Measurements from ENCODE around the gene LRIG2. TPM values are rescaled to one million over a fixed set of nuclear protein-coding genes. Genes with fewer than 3 reads are reported as not detected.

The LRIG2 gene
- total RNA-seq, 2 experiments from 2014 or later: 7.1 to 8.3 TPM

- intact Hi-C loops (cut with micrococcal nuclease): no loop called here
- H3K4me1 Mint-ChIP-seq (ENCODE audit: low read depth): no peaks in the 10 kb centered on the region
- DNase-seq: no peak
- no peak overlapping the region for H3K4me3 Mint-ChIP-seq
- H3K27me3 Mint-ChIP-seq: no peaks in the 10 kb centered on the region
- POLR2A ChIA-PET: no interaction called here
- H3K9me3 Mint-ChIP-seq: no peaks in the 10 kb centered on the region
- H3K36me3 Mint-ChIP-seq: peaks cover 27% of the 10 kb centered on the region
- H3K27ac Mint-ChIP-seq: no peak overlapping the region
- CTCF ChIA-PET: no interaction called here
Measured at GRCh38 chr1:113101588-113101987, 28.6 kb downstream of the LRIG2 start.

GRCh38 chr1:113103048-113103447 lies 30.1 kb downstream of the LRIG2 start:
- H3K4me3 Mint-ChIP-seq: no peak overlapping the region
- no peak for DNase-seq
- intact Hi-C loops (cut with micrococcal nuclease): no loop called here
- ChIA-PET CTCF (interaction anchor here (0.6 kb wide), 1 partner anchor 29 kb away, joined by 3 read pairs; the partner anchor contains the start of gene LRIG2), POLR2A (no interaction called here)
- H3K9me3 Mint-ChIP-seq: no peaks in the 10 kb centered on the region
- H3K27me3 Mint-ChIP-seq: no peaks in the 10 kb centered on the region
- H3K27ac Mint-ChIP-seq: no peak overlapping the region
- H3K4me1 Mint-ChIP-seq (ENCODE audit: low read depth): no peaks in the 10 kb centered on the region
- peaks cover 36% of the 10 kb centered on the region for H3K36me3 Mint-ChIP-seq

- H3K36me3 Mint-ChIP-seq: peaks cover 34% of the 10 kb centered on the region
- no peak overlapping the region for H3K27ac Mint-ChIP-seq
- ChIA-PET CTCF (no interaction called here), POLR2A (no interaction called here)
- no peaks in the 10 kb centered on the region for H3K4me1 Mint-ChIP-seq (ENCODE audit: low read depth)
- H3K9me3 Mint-ChIP-seq: no peaks in the 10 kb centered on the region
- intact Hi-C loops (cut with micrococcal nuclease): no loop called here
- no peak for DNase-seq
- H3K4me3 Mint-ChIP-seq: no peak overlapping the region
- H3K27me3 Mint-ChIP-seq: no peaks in the 10 kb centered on the region
Measured at GRCh38 chr1:113103977-113104376, 31.0 kb downstream of the LRIG2 start.

- CTCF ChIA-PET: no interaction called here
Measured at GRCh38 chr1:113106910-113107309, 33.9 kb downstream of the LRIG2 start.

DNA sequence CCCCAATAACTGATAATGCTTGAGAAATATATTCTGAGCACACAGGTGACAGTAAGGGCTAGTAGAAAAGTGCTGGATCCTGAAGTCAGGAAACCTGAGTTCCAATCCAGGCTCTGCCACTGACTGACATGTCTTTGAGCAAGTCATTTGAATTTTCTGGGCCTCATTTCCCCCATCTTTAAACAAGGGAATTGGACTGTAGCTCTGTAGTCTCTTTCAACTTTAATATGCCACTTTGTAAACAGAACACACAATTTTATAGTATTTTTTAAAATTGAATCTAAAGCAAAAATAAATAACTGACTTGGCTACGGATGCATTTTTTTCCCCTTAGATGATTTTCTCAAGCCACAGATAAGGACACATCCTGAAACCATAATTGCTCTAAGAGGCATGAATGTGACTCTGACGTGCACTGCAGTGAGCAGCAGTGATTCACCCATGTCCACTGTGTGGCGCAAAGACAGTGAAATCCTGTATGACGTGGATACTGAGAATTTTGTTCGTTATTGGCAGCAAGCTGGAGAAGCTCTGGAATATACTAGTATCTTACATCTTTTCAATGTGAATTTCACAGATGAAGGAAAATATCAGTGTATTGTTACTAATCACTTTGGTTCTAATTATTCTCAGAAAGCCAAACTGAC lies 37.0 kb downstream of the LRIG2 start:
- H3K27ac Mint-ChIP-seq: no peak overlapping the region
- intact Hi-C loops (cut with micrococcal nuclease): no loop called here
- no peak for DNase-seq
- H3K4me3 Mint-ChIP-seq: no peak overlapping the region
- H3K4me1 Mint-ChIP-seq (ENCODE audit: low read depth): no peaks in the 10 kb centered on the region
- ChIA-PET CTCF (no interaction called here), POLR2A (no interaction called here)
- no peaks in the 10 kb centered on the region for H3K27me3 Mint-ChIP-seq
- no peaks in the 10 kb centered on the region for H3K9me3 Mint-ChIP-seq
- H3K36me3 Mint-ChIP-seq: peaks cover 47% of the 10 kb centered on the region

More at GRCh38 chr1:113106910-113107309, 33.9 kb downstream of the LRIG2 start:
- intact Hi-C loops (cut with micrococcal nuclease): no loop called here
- no peak overlapping the region for H3K4me3 Mint-ChIP-seq
- no peaks in the 10 kb centered on the region for H3K27me3 Mint-ChIP-seq
- H3K9me3 Mint-ChIP-seq: no peaks in the 10 kb centered on the region
- no peak for DNase-seq
- H3K4me1 Mint-ChIP-seq (ENCODE audit: low read depth): no peaks in the 10 kb centered on the region
- POLR2A ChIA-PET: no interaction called here
- no peak overlapping the region for H3K27ac Mint-ChIP-seq
- H3K36me3 Mint-ChIP-seq: peaks cover 35% of the 10 kb centered on the region

DNA sequence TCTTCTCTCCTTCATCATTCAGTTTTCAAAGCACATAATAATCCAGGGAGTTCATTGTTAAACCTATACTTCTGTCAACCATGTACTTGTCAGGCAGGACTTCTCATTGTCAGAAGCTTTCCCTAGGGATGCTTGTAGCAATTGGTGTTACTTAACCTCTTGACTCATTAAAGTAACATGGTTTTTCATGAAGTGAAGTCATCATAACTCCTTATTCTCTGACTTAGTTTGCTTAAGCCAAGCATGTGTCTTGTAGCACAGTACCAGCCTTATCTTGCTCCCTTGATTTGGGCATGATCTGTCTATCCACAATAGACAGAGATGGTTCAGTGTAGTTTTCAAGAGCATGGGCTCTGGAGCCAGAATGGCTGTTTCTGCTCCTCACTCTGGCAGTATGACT lies 45.3 kb downstream of the LRIG2 start:
- H3K27ac Mint-ChIP-seq: no peak overlapping the region
- no peaks in the 10 kb centered on the region for H3K9me3 Mint-ChIP-seq
- no peaks in the 10 kb centered on the region for H3K27me3 Mint-ChIP-seq
- H3K4me3 Mint-ChIP-seq: no peak overlapping the region
- ChIA-PET POLR2A (no interaction called here), CTCF (interaction anchor here (0.6 kb wide), 1 partner anchor 644 kb away, joined by 3 read pairs; no protein-coding TSS in a partner anchor)
- no peaks in the 10 kb centered on the region for H3K4me1 Mint-ChIP-seq (ENCODE audit: low read depth)
- H3K36me3 Mint-ChIP-seq: peaks cover 42% of the 10 kb centered on the region
- intact Hi-C loops (cut with micrococcal nuclease): no loop called here
- DNase-seq: no peak

GRCh38 chr1:113123737-113124136 lies 50.7 kb downstream of the LRIG2 start:
- Mint-ChIP-seq H3K9me3 (no peaks in the 10 kb centered on the region), H3K4me1 (ENCODE audit: low read depth) (peaks cover 17% of the 10 kb centered on the region), H3K27me3 (no peaks in the 10 kb centered on the region), H3K4me3 (no peak overlapping the region), H3K27ac (no peak overlapping the region), H3K36me3 (peaks cover 44% of the 10 kb centered on the region)
- POLR2A ChIA-PET: no interaction called here
- no peak for DNase-seq
- intact Hi-C loops (cut with micrococcal nuclease): no loop called here
- CTCF ChIA-PET: no interaction called here

DNA sequence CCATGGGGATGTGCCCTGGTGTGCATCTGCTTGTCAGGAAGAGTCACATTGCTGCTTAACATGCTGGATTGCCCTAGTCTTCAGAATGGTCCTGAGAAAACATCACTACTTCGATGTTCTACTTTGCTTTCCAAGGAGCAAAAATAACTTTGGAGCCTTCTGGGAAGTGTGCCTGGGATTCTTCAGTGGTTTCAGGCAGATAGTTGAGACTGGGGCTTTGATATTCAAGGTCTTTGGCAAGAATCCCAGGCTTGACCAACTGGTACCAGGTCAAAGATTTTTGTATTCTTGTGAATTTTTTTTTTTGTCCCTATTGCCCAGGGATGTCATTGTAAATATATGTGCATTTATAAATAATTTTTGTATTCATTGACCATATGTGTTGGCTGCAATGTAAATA lies 51.4 kb downstream of the LRIG2 start:
- ChIA-PET POLR2A (no interaction called here), CTCF (interaction anchor here (0.6 to 0.8 kb wide), 2 partner anchors 14 to 407 kb away, joined by 3 read pairs; no protein-coding TSS in a partner anchor)
- no peak overlapping the region for H3K27ac Mint-ChIP-seq
- DNase-seq: no peak
- H3K27me3 Mint-ChIP-seq: no peaks in the 10 kb centered on the region
- no peaks in the 10 kb centered on the region for H3K9me3 Mint-ChIP-seq
- H3K4me3 Mint-ChIP-seq: no peak overlapping the region
- H3K4me1 Mint-ChIP-seq (ENCODE audit: low read depth): peaks cover 17% of the 10 kb centered on the region
- H3K36me3 Mint-ChIP-seq: peaks cover 41% of the 10 kb centered on the region
- intact Hi-C loops (cut with micrococcal nuclease): no loop called here

- Mint-ChIP-seq H3K9me3 (no peaks in the 10 kb centered on the region), H3K36me3 (peaks cover 39% of the 10 kb centered on the region), H3K27ac (no peak overlapping the region), H3K4me3 (no peak overlapping the region), H3K27me3 (no peaks in the 10 kb centered on the region), H3K4me1 (ENCODE audit: low read depth) (peaks cover 22% of the 10 kb centered on the region)
- intact Hi-C loops (cut with micrococcal nuclease): loop anchor here (5.0 kb wide), 1 partner anchor 53 kb away; the partner anchor contains the start of gene LRIG2
- peak; percentile 18 for DNase-seq
- ChIA-PET CTCF (interaction anchor here (0.8 kb wide), 1 partner anchor 409 kb away, joined by 3 read pairs; no protein-coding TSS in a partner anchor), POLR2A (no interaction called here)
Measured at GRCh38 chr1:113125517-113125916, 52.5 kb downstream of the LRIG2 start.

DNA sequence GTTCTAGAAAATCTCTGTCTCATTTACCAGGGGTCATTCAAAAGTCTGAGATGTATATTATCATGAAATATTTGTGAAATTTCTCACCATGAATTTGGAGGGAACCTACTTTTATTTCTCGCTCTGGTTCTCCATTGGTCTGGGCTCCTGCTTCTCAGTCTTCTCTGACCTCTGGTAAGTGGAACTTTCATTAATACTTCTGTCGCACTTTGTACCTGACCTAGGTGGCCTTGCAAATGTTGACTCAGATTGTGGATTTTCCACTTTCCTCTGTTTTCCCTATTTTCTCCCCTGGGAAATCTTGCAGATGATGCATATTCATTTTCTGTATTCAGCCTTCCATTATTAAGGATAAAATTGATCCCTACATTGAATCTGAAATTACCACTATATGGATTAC lies 53.2 kb downstream of the LRIG2 start:
- H3K4me1 Mint-ChIP-seq (ENCODE audit: low read depth): peaks cover 26% of the 10 kb centered on the region
- H3K4me3 Mint-ChIP-seq: no peak overlapping the region
- peaks cover 39% of the 10 kb centered on the region for H3K36me3 Mint-ChIP-seq
- ChIA-PET POLR2A (no interaction called here), CTCF (no interaction called here)
- no peak for DNase-seq
- H3K27ac Mint-ChIP-seq: no peak overlapping the region
- H3K9me3 Mint-ChIP-seq: no peaks in the 10 kb centered on the region
- no peaks in the 10 kb centered on the region for H3K27me3 Mint-ChIP-seq
- intact Hi-C loops (cut with micrococcal nuclease): loop anchor here (5.0 kb wide), 1 partner anchor 54 kb away; the partner anchor contains the start of gene LRIG2

- peaks cover 43% of the 10 kb centered on the region for H3K4me1 Mint-ChIP-seq (ENCODE audit: low read depth)
- no peaks in the 10 kb centered on the region for H3K27me3 Mint-ChIP-seq
- peaks cover 35% of the 10 kb centered on the region for H3K36me3 Mint-ChIP-seq
- peak overlapping the region; percentile 46 for H3K27ac Mint-ChIP-seq
- H3K4me3 Mint-ChIP-seq: no peak overlapping the region
- intact Hi-C loops (cut with micrococcal nuclease): loop anchor here (5.0 kb wide), 1 partner anchor 56 kb away; the partner anchor contains the start of gene LRIG2
- no peak for DNase-seq
- POLR2A ChIA-PET: no interaction called here
- H3K9me3 Mint-ChIP-seq: no peaks in the 10 kb centered on the region
- CTCF ChIA-PET: interaction anchor here (1.3 kb wide), 1 partner anchor 55 kb away, joined by 4 read pairs; the partner anchor contains the start of gene LRIG2
Measured at GRCh38 chr1:113128116-113128515, 55.1 kb downstream of the LRIG2 start.

DNA sequence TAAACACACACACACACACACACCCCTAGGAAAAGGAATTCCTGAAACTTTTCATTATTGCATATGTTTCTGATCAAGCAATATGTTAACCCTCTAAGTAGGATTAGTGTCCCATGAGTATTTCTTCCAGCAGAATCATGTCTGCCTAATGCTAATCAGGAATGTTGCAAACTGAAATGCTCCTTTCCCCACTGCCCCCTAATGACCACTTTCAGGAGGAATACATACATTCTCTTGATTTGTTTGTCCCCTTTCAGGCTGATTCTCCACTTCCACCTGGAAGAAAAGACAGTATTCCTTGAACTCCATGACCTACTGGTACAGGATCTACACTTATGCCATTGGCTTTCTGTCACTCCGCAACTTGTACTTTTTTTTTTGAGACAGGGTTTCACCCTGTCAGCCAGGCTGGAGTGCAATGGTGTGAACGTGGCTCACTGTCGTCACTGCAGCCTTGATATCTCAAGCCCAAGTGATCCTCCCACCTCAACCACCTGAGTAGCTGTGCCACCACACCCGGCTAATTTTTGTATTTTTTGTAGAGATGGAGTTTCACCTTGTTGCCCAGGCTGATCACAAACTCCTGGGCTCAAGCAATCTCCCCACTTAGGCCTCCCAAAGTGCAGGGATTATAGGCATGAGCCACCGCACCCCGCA lies 56.7 kb downstream of the LRIG2 start:
- intact Hi-C loops (cut with micrococcal nuclease): loop anchor here (5.0 to 10.0 kb wide), 4 partner anchors 57 to 683 kb away; partner anchors contain the start of genes LRIG2 and RSBN1
- H3K27me3 Mint-ChIP-seq: no peaks in the 10 kb centered on the region
- no peak overlapping the region for H3K27ac Mint-ChIP-seq
- peaks cover 52% of the 10 kb centered on the region for H3K4me1 Mint-ChIP-seq (ENCODE audit: low read depth)
- peaks cover 29% of the 10 kb centered on the region for H3K36me3 Mint-ChIP-seq
- ChIA-PET CTCF (interaction anchor here (1.0 to 1.9 kb wide), 2 partner anchors 11 to 57 kb away, joined by 4 to 8 read pairs; partner anchors contain the start of gene LRIG2), POLR2A (no interaction called here)
- no peak overlapping the region for H3K4me3 Mint-ChIP-seq
- DNase-seq: no peak
- H3K9me3 Mint-ChIP-seq: no peaks in the 10 kb centered on the region
